ENCODE measurements around the gene PLAAT4. TPM values are rescaled to one million over a fixed set of nuclear protein-coding genes. Genes with fewer than 3 reads are reported as not detected.

PLAAT4 gene
- total RNA-seq, 2 experiments from 2014 or later: 80.4 to 82.4 TPM

- Mint-ChIP-seq H3K36me3 (ENCODE audit: low read depth) (peaks cover 11% of the 10 kb centered on the region), H3K27me3 (peaks cover 12% of the 10 kb centered on the region), H3K4me3 (no peak overlapping the region), H3K9me3 (peaks cover 10% of the 10 kb centered on the region), H3K4me1 (ENCODE audit: low read depth) (peaks cover 20% of the 10 kb centered on the region), H3K27ac (no peak overlapping the region)
- Histone ChIP-seq H3K9me3 (ENCODE audit: control insufficient read depth in 1 of 2, insufficient read depth in 1 of 2, low read length in 2 of 2) (peaks cover 9 to 12% of the 10 kb centered on the region in 2 experiments), H3K4me3 (ENCODE audit: low read length) (no peak overlapping the region), H3K27me3 (ENCODE audit: control insufficient read depth in 1 of 2, insufficient read depth in 2 of 2, low read length in 2 of 2) (no peaks in the 10 kb centered on the region), H3K4me1 (ENCODE audit: insufficient read depth, low read length) (peaks cover 8% of the 10 kb centered on the region), H3K27ac (ENCODE audit: low read depth in 1 of 2, low read length in 2 of 2) (no peak overlapping the region), H3K36me3 (ENCODE audit: insufficient read depth, low read length) (no peaks in the 10 kb centered on the region)
- intact Hi-C loops (cut with DNase I, micrococcal nuclease): no loop called here
- no peak for TF ChIP-seq CTCF (IDR thresholded peaks at IDR 0.05)
- CTCF ChIA-PET: no interaction called here
- POLR2A ChIA-PET: no interaction called here
- ATAC-seq (ENCODE audit: poor library complexity) (no peak), DNase-seq (no peak)
Observed at GRCh38 chr11:63499874-63500273, 36.7 kb upstream of the PLAAT4 start.

- POLR2A ChIA-PET: no interaction called here
- Histone ChIP-seq H3K9me3 (ENCODE audit: control insufficient read depth in 1 of 2, insufficient read depth in 1 of 2, low read length in 2 of 2) (peaks cover 9 to 12% of the 10 kb centered on the region in 2 experiments), H3K4me3 (ENCODE audit: low read length) (no peak overlapping the region), H3K4me1 (ENCODE audit: insufficient read depth, low read length) (peaks cover 15% of the 10 kb centered on the region), H3K27ac (ENCODE audit: low read depth in 1 of 2, low read length in 2 of 2) (no peak overlapping the region), H3K27me3 (ENCODE audit: control insufficient read depth in 1 of 2, insufficient read depth in 2 of 2, low read length in 2 of 2) (no peaks in the 10 kb centered on the region), H3K36me3 (ENCODE audit: insufficient read depth, low read length) (no peaks in the 10 kb centered on the region)
- DNase-seq (no peak), ATAC-seq (ENCODE audit: poor library complexity) (no peak)
- intact Hi-C loops (cut with DNase I, micrococcal nuclease): no loop called here
- CTCF ChIA-PET: no interaction called here
- Mint-ChIP-seq H3K36me3 (ENCODE audit: low read depth) (peaks cover 11% of the 10 kb centered on the region), H3K9me3 (peaks cover 10% of the 10 kb centered on the region), H3K27ac (no peak overlapping the region), H3K4me3 (no peak overlapping the region), H3K27me3 (peaks cover 12% of the 10 kb centered on the region), H3K4me1 (ENCODE audit: low read depth) (peaks cover 20% of the 10 kb centered on the region)
- no peak for TF ChIP-seq CTCF (IDR thresholded peaks at IDR 0.05)
Observed at GRCh38 chr11:63501236-63501635, 35.4 kb upstream of the PLAAT4 start.

GRCh38 chr11:63502252-63502820 lies 34.3 kb upstream of the PLAAT4 start:
- H3K4me3 ChIP-seq (ENCODE audit: low read length): no peak overlapping the region
- ChIA-PET POLR2A (no interaction called here), CTCF (no interaction called here)
- H3K27me3 ChIP-seq (ENCODE audit: control insufficient read depth in 1 of 2, insufficient read depth in 2 of 2, low read length in 2 of 2): no peaks in the 10 kb centered on the region
- H3K4me3 Mint-ChIP-seq: no peak overlapping the region
- no peak overlapping the region for H3K27ac ChIP-seq (ENCODE audit: low read depth in 1 of 2, low read length in 2 of 2)
- no peaks in the 10 kb centered on the region for H3K36me3 ChIP-seq (ENCODE audit: insufficient read depth, low read length)
- TF ChIP-seq CTCF (IDR thresholded peaks at IDR 0.05): no peak
- intact Hi-C loops (cut with DNase I, micrococcal nuclease): no loop called here
- peaks cover 9 to 12% of the 10 kb centered on the region in 2 experiments for H3K9me3 ChIP-seq (ENCODE audit: control insufficient read depth in 1 of 2, insufficient read depth in 1 of 2, low read length in 2 of 2)
- peaks cover 10% of the 10 kb centered on the region for H3K9me3 Mint-ChIP-seq
- H3K27me3 Mint-ChIP-seq: peaks cover 10% of the 10 kb centered on the region
- peaks cover 11% of the 10 kb centered on the region for H3K36me3 Mint-ChIP-seq (ENCODE audit: low read depth)
- DNase-seq: peak in 1 of 14 experiments; percentile 14
- H3K4me1 Mint-ChIP-seq (ENCODE audit: low read depth): peaks cover 20% of the 10 kb centered on the region
- H3K4me1 ChIP-seq (ENCODE audit: insufficient read depth, low read length): peaks cover 19% of the 10 kb centered on the region
- no peak overlapping the region for H3K27ac Mint-ChIP-seq
- no peak for ATAC-seq (ENCODE audit: poor library complexity)
